ENCODE results near the gene TSPAN32. TPM values are rescaled to one million over a fixed set of nuclear protein-coding genes. Genes with fewer than 3 reads are reported as not detected.
"Not testable (repeated sequence)": the region's sequence is repeated elsewhere in the genome, so short reads cannot be mapped to it uniquely, and the experiment has no call there.

TSPAN32 gene
- total RNA-seq, 1 experiment from 2014 or later: 13.3 TPM

DNA sequence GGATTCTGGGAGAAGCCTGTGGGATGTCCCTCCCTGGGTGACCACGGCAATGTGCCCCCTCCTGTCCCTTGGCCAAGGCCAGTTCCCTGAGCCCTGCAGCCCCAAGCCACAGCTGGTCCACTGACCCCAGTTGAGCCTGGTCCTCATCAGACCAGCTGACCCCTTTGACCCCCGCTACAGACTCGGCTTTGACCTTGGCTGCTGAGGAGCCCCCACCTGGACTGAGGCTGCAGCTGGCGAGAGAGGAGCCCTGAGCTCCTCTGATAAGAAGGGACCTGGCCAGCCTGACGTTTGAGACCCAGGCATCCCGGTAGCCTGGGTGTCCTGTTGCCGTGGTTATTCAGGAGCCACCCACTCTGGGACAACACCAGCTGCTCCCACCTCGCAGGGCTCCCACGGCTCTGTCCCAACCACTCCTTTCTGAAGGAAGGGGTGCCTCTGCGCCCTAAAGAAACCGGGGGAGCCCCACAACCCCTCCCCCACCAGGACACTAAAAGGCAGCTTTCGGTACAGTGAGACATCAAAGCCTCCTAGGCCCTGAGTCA, 34.4 kb upstream of the TSPAN32 start:
- DNase-seq (ENCODE audit: low spot score): no peak

DNA sequence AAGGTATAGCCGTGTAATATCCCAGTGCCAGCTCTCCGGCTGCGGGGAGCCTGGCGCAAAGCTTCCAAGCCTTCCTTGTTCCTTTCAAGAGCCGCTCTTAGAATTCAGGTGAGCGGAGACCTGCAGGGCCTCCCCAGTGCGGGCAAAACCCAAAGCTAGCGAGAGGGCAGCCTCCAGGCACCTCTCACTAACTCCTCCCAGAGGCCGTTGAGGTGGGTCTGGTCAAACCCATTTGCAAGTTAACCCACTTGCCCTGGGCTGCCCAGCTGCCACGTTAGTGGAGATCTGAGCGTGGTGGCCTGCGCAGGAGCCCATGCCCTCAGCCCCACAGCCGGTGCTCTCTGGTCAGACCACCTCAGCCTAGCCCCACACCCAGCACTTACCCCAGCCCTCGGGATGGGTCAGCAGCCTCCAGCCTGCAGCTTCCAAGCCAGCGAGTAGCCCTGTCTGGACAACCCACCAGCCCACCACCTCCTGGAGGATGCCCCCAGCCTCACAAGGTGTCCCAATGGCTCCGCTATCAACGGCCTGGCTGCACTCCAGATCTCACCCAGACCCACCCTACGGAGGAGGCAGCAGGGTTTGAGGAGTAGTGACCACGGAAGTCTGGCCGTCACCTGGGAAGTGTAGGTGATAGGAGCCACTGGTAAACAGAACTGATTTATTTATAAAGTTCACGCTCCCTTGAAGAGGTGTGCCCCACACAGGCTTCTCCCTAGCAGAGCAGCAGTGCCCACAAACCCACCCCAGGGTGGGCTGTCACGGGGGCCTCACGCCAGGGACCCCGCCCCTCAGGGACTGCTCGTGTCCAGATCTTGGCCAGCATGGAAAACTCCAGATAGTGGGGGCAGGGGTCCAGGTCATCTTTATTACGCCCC, 33.7 kb upstream of the TSPAN32 start:
- DNase-seq (ENCODE audit: low spot score): no peak

DNA sequence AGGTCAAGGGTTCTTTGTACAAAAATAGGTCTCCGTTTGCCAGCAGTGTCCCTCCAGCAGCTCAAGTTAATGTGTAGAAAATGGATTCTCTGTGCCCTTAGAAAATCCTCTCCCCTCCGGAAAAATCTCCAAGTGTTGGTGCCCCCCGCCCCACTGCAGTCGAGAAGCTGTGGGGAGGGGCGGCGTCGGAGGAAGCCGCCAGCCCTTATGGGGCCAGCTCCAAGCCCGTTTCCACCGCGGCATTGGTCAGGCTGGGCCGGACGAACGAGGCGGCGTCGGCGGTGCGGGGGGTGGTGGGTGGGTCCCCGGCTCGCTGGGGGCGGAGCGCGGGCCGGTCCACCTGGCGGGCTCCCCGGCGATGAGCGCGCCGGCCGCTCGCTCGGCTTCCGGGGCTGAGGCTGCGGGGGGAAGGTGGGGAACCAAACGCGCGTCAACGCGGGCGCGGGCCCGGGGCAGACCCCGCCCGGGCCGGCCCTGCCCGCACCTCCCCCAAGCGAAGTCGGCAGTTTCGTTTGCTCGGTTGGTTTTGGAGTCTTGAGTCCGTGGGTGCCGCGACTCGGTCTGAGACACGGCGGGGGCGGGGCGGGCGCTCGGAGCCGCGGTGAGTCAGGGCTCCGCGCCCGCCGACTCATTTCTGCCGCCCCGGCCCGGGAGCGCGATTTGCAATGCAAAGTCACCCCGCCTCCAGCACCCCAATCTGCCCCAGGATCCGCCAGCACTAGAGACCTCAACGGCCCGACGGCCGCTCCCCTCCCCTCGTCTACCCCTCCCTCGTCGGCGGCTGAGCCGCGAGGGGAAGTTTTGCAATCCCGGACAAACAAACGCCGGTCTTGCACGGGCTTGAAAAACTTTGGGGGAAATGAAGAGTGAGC, 32.8 kb upstream of the TSPAN32 start:
- DNase-seq (ENCODE audit: low spot score): no peak

DNA sequence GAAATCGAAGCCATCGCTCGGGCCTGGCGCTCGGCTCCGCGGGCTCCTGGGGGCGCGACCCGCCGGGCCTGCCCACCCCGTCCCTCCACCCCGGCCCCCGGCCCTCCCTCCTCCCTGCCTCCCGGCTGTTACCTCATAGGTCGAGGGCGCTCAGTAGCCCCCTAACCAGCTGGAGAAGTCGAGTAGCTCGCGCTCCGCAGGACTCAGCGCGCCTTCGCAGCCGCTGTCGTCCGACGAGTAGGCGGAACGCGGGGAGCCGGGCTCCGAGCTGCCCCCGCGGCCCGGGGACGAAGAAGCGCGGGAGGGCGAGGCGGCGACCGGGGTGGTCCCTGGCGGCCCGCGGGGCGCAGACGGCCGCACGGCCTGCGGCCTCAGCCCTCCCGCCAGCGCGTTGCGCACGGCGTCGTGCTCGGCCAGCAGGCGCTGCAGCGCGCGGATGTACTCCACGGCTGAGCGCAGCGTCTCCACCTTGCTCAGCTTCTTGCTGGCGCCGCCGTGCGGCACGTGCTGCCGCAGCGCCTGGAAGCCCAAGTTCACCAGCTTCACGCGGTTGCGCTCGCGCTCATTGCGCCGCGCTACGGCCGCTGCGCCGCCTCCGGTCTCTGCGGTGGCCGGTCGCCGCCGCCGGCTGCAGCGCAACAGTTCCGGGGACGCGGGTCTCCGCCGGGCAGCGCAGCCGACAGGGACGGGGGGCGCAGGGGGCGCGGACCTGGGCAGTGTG, 32.1 kb upstream of the TSPAN32 start:
- no peak for DNase-seq (ENCODE audit: low spot score)

DNA sequence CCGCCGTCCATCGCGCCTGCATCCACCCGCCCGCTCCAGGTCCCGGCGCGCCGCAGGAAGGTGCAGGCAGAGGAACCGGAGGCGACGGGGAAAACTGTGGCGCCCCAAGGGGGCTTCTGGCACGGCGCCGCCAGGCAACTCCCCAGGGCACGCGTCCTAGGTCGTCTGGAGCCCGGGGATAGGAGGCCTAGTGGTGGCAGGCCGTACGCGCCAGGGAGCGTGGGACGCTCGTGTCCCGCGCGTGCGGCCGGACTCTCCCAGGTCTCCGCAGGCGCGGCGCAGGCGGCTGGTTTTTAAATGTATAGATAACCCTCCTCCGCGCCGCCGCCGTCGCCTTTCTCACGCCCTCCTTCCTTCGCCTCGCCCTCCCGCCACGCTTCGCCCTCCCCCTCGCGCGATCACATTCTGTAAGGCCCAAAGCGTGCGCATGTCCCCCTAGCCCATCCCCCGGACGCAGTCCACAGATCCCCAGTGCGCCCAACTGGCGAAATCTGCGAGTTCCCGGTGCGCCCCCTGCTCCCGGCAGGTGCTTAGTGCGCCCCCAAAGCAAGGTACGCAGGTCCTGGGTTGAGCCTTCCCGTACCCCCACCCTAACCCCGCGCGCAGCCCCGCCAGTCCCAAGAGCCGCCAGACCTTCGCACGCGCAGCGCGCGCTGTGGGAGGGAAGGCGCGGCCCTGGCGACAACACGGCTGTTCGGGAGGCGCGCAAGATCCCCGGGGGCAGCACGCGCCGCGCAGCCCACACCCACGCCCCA, 31.3 kb upstream of the TSPAN32 start, which contains the start of gene ASCL2:
Gene ASCL2, minus strand, starts transcription at position 267 of the 755 bp plus-strand sequence. Its CDS starts 256 bp downstream, at position 11.
- no peak for DNase-seq (ENCODE audit: low spot score)

DNA sequence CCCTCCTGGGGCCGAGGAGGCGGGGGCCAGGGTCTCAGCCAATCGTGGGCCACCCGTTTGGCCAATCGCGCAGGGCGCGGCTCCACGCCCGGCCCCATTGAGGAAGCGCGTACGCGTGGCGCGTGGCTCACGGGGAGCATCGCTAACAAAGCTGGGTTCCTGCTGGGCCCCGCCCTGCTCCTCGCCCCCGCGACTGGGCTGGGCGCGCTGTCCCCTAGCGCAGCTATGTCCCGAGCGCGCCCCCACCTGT, 30.8 kb upstream of the TSPAN32 start:
- no peak for DNase-seq (ENCODE audit: low spot score)

DNA sequence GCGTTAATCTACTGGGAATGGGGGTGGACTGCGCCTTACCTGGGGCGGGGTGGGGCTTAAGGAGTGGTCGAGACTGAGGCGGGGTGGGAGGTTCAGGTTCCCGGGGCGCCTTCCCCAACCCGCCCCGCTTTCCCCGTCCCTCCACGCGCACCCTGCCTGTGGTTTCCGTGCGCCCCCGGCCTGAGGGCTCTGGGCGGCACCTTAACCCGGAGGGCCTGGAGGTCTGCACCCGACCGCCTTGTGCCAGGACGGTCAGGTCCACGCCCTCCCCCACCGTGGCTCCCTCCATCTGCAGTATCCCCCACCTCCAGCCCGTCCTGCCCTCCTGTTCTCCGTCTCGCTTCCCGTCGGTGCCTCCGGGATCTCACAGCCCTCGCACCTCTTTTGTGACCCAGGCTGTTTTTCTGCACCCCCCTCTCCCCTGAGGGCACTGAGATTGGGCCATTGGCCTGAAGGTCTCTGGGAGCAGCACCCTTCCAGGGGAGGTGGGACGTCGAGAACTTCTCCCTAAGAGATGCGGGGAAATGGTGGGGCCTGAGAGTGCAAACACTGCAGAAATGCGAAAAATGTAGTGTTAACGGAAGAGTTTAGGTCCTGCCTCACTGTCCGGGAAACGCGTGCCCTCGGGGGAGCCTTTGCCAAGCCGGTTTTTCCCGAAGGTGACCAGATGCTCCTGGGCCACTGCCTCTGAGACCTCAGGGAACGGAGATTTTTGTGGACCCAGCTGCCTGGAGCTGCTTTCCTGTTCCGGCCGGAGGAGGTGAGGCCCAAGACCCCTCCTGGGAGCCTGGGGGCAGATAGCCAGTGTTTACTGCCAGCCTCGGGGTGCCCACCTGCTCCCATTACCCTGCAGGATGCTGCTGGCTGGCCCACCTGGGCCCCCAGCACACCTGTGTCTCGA, 30.2 kb upstream of the TSPAN32 start:
- DNase-seq (ENCODE audit: low spot score): no peak

DNA sequence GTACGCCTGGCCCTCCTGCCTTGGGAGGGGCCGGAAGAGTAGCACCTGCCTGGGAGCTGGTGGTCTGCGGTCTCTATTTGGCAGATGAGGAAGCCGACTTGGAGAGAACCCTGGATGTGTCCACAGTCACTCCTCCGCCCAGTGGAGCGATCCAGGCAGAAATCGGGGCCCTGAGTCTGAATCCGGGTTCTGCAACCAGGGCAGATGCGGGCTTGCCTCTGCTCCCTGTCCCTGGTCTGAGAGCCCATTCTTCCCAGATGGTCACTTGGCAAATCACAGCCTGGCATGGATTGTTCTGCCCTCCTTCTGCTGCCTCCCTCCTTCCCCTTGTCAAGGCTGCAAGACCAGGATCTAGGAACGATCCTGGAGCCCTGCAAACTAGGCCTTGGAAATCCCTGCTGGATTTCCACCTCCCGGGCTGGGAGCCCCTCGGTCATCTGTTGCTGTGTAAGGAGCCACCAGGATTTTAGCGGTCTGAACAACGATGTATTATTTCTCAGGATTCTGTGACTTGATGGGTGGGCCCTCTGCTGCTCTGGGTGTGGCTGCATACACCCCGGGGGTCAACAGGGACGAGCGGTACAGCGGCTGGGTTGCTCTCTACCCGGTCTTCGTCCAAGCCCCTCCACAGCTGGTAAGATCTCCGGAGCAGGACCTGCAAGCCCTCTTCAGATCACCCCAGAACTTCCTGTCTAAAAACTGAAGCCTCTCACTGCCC, 29.4 kb upstream of the TSPAN32 start:
- DNase-seq (ENCODE audit: low spot score): no peak

DNA sequence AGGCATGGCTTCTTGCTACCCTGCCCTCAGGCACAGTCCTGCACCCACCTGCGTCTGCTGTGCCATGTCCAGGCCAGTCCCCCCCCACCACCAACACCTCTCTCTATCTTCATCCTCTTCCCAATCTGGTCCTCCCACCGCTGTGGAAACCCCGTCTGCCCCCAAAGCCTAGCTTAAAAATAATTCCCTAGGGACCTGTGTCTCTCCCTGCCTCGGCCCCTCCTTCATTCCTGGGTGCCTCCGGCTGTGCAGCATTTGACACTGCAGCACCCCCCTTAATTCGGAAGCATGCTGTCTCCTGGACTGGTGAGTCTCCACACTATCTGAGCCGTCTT, 28.9 kb upstream of the TSPAN32 start:
- no peak for DNase-seq (ENCODE audit: low spot score)

DNA sequence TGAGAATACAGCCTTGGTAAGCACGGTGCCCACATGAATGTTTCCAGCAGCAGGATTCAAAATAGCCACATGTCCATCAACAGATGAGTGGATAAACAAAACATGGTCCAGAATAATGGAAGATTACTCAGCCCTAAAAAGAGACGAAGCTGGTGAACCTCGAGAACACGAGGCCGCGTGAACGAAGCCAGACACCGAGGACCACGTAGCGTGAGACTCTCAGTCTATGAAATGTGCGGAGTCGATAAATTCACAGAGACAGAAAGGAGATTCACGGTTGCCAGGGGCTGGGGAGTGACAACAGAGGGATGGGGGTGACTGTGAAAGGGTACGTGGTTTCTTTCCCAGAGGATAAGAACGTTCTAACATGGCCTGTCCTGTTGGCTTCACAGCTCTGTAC, 28.5 kb upstream of the TSPAN32 start:
- no peak for DNase-seq (ENCODE audit: low spot score)

DNA sequence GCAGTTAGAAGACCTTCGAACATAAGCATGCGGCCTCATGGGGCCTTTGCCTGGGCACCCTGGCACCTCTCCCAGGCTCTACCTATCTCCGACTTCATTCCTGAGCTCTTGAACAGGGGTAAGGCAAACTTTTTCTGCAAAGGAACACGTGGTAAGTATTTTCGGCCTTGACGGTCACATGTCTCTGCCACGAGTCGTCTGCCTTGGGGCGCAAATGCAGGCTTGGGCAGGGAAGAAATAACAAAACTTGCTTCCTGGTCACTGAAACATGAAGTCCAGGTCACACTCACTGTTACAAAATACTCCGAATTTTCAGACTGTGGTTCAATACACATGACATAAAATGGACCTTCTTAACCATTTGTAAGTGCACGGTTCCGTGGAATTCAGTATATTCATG, 28.0 kb upstream of the TSPAN32 start:
- DNase-seq (ENCODE audit: low spot score): no peak

DNA sequence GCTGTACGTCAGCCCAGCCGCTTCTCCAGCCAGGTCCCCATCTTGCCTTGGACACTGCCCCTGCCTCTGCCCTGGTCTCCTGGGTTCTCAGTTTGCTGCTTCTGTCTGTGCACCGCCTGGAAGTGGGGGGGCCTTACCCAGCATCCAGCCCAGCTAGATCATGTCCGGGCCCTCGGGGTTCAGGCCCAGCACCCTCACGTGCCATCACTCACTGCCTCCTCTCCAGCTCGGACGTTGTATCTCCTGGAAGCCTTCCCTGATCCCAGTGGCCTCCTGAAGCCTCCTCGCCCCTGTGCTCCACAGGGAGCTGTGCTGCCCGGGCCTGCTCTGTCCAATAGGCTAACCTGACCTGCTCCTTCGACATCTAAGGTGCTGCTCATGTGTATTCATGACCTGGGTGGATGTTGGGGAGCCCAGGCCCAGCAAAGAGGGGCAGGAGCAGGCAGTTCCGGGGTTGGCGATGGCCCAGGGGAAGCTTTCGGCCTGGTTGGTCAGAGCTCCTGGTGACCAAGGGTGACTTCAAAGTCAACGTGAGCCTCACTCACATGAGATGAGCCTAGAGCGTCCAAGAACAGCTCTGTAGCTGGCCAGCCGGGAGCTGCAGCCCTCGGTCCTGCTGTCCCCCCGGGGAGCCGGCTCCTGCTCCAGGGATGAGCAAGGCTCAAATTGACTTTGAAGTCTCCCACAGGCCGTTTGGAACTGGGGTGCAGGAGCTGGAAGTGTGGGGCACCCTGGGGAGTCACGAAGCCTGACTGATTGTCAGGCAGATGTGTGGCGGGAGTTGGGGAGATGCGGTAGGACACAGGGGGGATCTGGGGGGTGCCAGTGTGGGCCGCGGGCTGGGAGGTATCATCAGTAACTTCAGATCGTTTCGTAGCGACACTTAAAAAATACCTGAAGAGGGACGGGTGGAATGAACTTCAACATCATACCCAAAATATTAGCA, 26.2 kb upstream of the TSPAN32 start:
- no peak for DNase-seq (ENCODE audit: low spot score)

DNA sequence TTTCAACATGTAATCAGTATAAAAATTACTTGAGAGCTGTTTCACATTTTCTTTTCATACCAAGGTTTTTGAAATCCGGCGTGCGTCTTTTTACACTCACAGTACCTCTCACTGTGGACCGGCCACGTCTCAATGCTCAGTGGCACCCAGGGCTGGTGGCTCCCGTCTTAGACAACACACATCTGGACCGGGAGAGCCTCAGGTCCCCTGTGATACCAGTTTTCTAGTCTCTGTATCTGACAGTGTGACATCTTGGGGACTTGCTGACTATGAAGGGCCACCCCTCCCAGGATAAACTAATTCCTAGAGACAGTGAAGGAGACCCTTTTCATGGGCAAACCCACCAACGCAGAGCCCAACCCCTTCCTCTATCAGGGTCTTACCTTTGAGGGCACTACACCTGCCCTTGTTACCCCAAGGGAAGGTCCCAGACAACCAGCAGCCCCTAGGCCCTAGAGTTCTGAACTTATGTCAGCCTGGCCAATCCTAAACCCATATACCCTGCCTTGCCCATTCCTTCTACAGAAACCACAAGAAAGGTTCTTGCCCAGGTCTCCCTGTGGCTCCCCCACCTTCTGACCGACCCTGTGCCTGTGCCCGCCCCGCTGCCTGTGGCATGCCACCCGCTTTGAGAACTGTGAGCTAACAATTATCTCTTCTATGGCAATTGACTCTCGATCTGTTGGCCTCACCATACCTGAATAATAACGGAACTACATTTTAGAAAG, 25.4 kb upstream of the TSPAN32 start:
- no peak for DNase-seq (ENCODE audit: low spot score)

DNA sequence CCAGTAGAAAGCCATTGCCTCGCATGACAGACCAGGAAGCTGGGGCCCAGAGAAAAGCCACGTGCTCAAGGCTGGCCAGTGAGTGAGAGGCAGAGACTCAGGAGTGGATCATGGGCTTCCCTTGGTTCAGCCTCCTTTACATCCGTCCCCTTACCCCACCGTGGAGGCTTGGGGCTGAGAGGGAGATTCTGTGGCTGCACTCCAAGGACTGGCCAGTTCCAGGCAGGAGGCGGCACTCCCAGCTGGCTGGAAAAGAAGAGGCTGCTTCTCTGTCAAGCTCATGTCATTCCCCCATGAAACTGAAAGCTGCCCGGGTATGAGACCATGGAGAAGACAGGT, 24.8 kb upstream of the TSPAN32 start:
- DNase-seq (ENCODE audit: low spot score): no peak

DNA sequence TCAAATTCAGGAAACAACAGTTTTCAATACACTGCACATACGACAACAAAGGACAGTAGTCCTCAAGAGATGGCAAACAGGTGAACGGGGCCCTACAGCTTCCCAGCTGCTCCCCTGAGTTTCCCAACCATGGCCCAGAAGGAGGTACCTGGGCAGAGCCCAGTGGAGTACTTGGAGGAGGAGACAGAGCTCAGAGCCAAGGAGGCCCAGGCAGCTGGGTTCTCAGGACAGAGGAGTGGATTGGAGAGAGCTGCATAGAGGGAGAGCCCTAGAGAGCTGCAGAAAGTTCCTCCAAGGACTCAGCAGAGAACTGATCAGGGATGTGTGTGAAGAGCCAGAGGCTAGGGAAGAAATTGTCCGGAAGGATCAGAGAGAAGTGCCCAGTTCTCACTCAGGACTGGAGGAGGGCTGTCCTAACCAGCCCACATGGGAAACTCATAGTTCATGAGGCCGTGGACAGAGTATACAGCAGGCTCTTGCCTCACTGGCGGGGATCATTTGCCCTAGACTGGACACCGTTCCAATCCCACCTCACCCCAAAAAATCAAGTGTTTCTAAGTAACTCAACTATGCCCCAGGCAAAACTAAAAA, 23.8 kb upstream of the TSPAN32 start:
- no peak for DNase-seq (ENCODE audit: low spot score)

DNA sequence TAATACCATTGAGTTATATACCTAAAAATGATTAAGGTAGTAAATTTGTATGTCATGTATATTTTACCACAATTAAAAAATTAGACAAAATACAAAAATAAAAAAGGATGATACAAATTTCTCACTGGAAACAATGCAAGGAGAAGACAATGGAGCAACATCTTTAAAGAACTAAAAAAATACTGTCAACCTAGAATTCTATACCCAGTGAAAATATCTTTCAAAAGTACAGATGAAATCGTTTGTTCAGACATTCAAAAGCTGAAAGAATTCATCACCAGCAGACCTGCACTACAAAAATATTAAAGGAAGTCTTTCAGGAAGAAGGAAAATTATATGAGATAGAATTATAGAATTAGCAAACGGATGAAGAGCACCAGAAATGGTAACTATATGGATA, 21.6 kb upstream of the TSPAN32 start:
- DNase-seq (ENCODE audit: low spot score): no peak

DNA sequence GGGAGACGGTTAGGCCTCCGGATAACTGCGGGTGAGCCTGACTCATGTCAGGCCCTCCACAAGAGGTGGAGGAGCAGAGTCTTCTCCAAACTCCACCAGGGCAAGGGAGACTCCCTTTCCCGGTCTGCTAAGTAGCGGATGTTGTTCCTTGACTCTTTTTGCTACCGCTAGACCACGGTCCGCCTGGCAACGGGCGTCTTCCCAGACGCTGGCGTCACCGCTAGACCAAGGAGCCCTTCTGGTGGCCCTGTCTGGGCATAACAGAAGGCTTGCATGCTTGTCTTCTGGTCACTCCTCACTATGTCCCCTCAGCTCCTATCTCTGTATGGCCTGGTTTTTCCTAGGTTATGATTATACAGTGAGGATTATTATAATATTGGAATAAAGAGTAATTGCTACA, 15.5 kb upstream of the TSPAN32 start:
- not testable (repeated sequence) for DNase-seq (ENCODE audit: low spot score)

DNA sequence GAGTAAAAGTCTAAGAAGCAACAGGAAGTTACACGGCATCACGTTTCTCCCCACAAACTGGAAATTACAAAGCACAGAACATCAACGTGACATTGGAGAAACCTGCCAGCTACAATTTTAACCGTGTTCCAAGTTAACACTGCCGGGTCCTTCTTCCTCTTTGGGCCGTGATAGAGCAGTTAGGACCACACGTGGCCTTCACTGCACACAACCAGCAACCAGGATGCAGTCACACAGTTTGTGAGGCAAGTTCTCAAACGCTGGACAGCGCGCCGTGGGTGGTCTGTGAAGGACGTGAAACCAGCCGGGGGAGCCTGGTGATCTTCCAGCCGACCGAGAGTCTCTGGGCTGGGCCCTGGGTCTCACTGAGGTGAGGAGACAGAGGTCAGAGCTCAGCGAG, 14.7 kb upstream of the TSPAN32 start:
- no peak for DNase-seq (ENCODE audit: low spot score)
